Panc1 (cell line): Measurements from ENCODE around the gene TRIM8.

Source experiments
- TCF7L2 ChIP-seq: IDR thresholded peaks from 2 replicates; pipeline ENCODE4 v1.6.1; 2011; ENCODE audit warnings: mild to moderate bottlenecking, low read depth, low read length, inconsistent platforms
- TF ChIP-seq, protein P1 (sequence below): fragments of 450-650 bp; IDR thresholded peaks from 2 replicates; pipeline ENCODE4 v1.5.1; 2017; ENCODE audit warnings: mild to moderate bottlenecking

DNA sequence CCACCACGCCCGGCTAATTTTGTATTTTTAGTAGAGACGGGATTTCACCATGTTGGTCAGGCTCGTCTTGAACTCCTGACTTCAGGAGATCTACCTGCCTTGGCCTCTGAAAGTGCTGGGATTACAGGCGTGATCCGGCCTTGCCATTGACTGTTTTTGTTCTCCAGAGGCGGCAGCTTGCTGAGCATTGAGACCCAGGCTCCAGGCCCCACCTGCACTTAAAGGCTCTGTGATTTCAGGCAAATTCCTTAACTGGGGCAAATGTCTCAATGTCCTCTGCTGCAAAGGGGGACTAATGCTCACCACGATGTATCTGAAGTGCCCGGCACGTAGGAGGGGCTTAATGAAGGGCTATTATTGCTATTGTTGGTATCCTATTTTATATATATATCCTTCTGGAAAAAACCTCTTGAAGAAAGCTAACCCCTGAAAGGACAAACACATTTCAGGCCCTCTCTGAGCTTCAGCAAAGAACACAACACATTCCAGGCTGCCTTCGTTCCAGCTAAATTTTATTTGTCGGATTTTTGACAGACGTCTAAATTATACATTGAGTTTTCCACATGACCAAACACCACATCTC, 29.0 kb downstream of the TRIM8 start:
- TF ChIP-seq, protein P1, sequence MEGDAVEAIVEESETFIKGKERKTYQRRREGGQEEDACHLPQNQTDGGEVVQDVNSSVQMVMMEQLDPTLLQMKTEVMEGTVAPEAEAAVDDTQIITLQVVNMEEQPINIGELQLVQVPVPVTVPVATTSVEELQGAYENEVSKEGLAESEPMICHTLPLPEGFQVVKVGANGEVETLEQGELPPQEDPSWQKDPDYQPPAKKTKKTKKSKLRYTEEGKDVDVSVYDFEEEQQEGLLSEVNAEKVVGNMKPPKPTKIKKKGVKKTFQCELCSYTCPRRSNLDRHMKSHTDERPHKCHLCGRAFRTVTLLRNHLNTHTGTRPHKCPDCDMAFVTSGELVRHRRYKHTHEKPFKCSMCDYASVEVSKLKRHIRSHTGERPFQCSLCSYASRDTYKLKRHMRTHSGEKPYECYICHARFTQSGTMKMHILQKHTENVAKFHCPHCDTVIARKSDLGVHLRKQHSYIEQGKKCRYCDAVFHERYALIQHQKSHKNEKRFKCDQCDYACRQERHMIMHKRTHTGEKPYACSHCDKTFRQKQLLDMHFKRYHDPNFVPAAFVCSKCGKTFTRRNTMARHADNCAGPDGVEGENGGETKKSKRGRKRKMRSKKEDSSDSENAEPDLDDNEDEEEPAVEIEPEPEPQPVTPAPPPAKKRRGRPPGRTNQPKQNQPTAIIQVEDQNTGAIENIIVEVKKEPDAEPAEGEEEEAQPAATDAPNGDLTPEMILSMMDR: no peak
- no peak for TF ChIP-seq TCF7L2
